Panc1 (cell line): ENCODE measurements around the gene FNIP2. TPM values are rescaled to one million over a fixed set of nuclear protein-coding genes. Genes with fewer than 3 reads are reported as not detected.
"Not testable (repeated sequence)": the region's sequence is repeated elsewhere in the genome, so short reads cannot be mapped to it uniquely, and the experiment has no call there.

Source experiments
- ATAC-seq: fragments of 200-7000 bp; cut with Tn5 transposase; 2 replicates; pipeline ENCODE4 v1.9.1; 2020; ENCODE audit warnings: mild to moderate bottlenecking, moderate library complexity
- BruUV-seq: library from RNA; stranded (reverse); fragments of 400-500 nt; replicated peaks from 2 replicates; lab custom pipeline; 2021; lab: Mats Ljungman, UMichigan
- CTCF ChIA-PET: fragments of 300-600 bp; sonication (Branson Sonifier 250); formaldehyde crosslinking; loops from one replicate; lab custom pipeline; 2022; ENCODE audit warnings: antibody characterized with exemption; lab: Charles Lee
- POLR2A ChIA-PET: fragments of 300-600 bp; sonication (Branson Sonifier 250); formaldehyde crosslinking; loops from one replicate; lab custom pipeline; 2022; ENCODE audit warnings: antibody characterized with exemption; lab: Charles Lee
- DNase-seq: peaks from one replicate; pipeline ENCODE4 v3.0.0-alpha.2; 2010; ENCODE audit warnings: low read depth, low spot score
- H3K27ac ChIP-seq: 2 replicates; pipeline ENCODE4 v1.5.1; 2011; ENCODE audit warnings: mild to moderate bottlenecking, low read length, inconsistent platforms
- H3K27me3 ChIP-seq: fragments of 200-500 bp; sonication (Bioruptor generic); 2 replicates; pipeline ENCODE4 v1.6.0; 2014; ENCODE audit warnings: low read length, inconsistent platforms; ENCODE audit not compliant: control insufficient read depth, insufficient read depth
- H3K36me3 ChIP-seq: fragments of 200-500 bp; sonication (Bioruptor generic); 2 replicates; pipeline ENCODE4 v1.5.1; 2014; ENCODE audit warnings: inconsistent platforms, mild to moderate bottlenecking, low read length, moderate library complexity; ENCODE audit not compliant: control insufficient read depth, insufficient read depth
- H3K4me1 ChIP-seq: 2 replicates; pipeline ENCODE4 v1.5.1; 2011; ENCODE audit warnings: inconsistent platforms, mild to moderate bottlenecking, low read length, moderate library complexity; ENCODE audit not compliant: control insufficient read depth, insufficient read depth
- H3K4me3 ChIP-seq, 2 experiments: 2 replicates each; pipeline ENCODE4 v1.5.1; 2011 to 2012; ENCODE audit warnings: low read depth in 2 of 2, low read length in 2 of 2, mild to moderate bottlenecking in 2 of 2, inconsistent platforms in 1 of 2, moderate library complexity in 1 of 2
- H3K9me3 ChIP-seq: fragments of 200-500 bp; sonication (Bioruptor generic); 2 replicates; pipeline ENCODE4 v1.5.1; 2014; ENCODE audit warnings: low read depth, mild to moderate bottlenecking, inconsistent platforms, low read length, moderate library complexity; ENCODE audit not compliant: control insufficient read depth, insufficient read depth
- POLR2AphosphoS5 ChIP-seq: IDR thresholded peaks from 2 replicates; pipeline ENCODE4 v1.6.1; 2012; ENCODE audit warnings: mild to moderate bottlenecking, low read depth, low read length, moderate library complexity
- SIN3A ChIP-seq: IDR thresholded peaks from 2 replicates; pipeline ENCODE4 v1.6.1; 2012; ENCODE audit warnings: low read depth, mild to moderate bottlenecking, low read length, moderate library complexity, borderline replicate concordance; ENCODE audit not compliant: insufficient read depth
- TCF7L2 ChIP-seq: IDR thresholded peaks from 2 replicates; pipeline ENCODE4 v1.6.1; 2011; ENCODE audit warnings: mild to moderate bottlenecking, low read depth, low read length, inconsistent platforms
- in situ Hi-C: cut with HindIII; loops from 2 replicates; pipeline ENCODE4 v1.10.0; 2016; ENCODE audit warnings: low sequenced_read_pairs, low pct_unique_long_range_greater_than_20kb
- intact Hi-C: fragments of 100-400 bp; cut with micrococcal nuclease; formaldehyde crosslinking; loops from one replicate; pipeline ENCODE4 v1.10.0; 2022; ENCODE audit not compliant: unreplicated experiment
- total RNA-seq: library from RNA; stranded (reverse); gene quantifications from one replicate; pipeline ENCODE4 v1.2.1, GENCODE V29; 2021; ENCODE audit not compliant: unreplicated experiment
- TF ChIP-seq, protein P1 (sequence below): fragments of 450-650 bp; IDR thresholded peaks from 2 replicates; pipeline ENCODE4 v1.5.1; 2017; ENCODE audit warnings: mild to moderate bottlenecking
- TF ChIP-seq, protein P2 (sequence below), 2 experiments: IDR thresholded peaks; 2 replicates each; pipeline ENCODE4 v1.6.1; 2011 to 2012; ENCODE audit warnings: low read depth in 2 of 2, control low read depth in 1 of 2, low read length in 1 of 2, mild to moderate bottlenecking in 1 of 2, moderate library complexity in 1 of 2; ENCODE audit not compliant: insufficient read depth in 1 of 2

The FNIP2 gene
- total RNA-seq, 1 experiment from 2014 or later = 17.7 TPM

DNA sequence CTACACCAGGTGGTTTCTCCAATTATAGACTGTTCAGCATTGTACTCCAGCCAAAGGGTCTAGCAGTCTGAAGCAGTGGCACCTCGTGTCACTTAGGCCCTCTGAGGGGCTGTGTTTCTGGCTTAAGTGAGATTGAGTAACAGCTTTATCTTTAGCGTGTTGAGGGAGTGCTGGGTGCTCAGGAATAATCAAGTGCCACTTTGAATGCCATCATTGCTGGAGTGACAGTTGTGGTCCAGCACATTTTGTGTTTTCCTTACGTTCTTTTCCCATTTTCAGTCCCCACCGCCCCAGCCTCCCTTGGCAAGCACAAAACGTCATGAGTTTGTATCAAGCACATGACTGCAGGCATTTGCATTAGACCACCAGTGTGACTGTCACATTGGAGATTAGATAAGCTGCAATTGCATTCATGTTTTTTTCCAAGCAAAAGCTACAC, 58.7 kb downstream of the FNIP2 start:
- Histone ChIP-seq H3K27me3 (no peaks in the 10 kb centered on the region), H3K4me1 (peaks cover 13% of the 10 kb centered on the region), H3K27ac (no peak overlapping the region), H3K4me3 (no peak overlapping the region), H3K9me3 (no peaks in the 10 kb centered on the region), H3K36me3 (no peaks in the 10 kb centered on the region)
- in situ Hi-C loops (no loop called here), intact Hi-C loops (no loop called here)
- TF ChIP-seq, protein P1, sequence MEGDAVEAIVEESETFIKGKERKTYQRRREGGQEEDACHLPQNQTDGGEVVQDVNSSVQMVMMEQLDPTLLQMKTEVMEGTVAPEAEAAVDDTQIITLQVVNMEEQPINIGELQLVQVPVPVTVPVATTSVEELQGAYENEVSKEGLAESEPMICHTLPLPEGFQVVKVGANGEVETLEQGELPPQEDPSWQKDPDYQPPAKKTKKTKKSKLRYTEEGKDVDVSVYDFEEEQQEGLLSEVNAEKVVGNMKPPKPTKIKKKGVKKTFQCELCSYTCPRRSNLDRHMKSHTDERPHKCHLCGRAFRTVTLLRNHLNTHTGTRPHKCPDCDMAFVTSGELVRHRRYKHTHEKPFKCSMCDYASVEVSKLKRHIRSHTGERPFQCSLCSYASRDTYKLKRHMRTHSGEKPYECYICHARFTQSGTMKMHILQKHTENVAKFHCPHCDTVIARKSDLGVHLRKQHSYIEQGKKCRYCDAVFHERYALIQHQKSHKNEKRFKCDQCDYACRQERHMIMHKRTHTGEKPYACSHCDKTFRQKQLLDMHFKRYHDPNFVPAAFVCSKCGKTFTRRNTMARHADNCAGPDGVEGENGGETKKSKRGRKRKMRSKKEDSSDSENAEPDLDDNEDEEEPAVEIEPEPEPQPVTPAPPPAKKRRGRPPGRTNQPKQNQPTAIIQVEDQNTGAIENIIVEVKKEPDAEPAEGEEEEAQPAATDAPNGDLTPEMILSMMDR = no peak
- no TSS peak for BruUV-seq
- DNase-seq (no peak), ATAC-seq (no peak)
- ChIA-PET POLR2A (interaction anchor here (0.6 kb wide), 1 partner anchor 45 kb away, joined by 3 read pairs; no protein-coding TSS in a partner anchor), CTCF (no interaction called here)

DNA sequence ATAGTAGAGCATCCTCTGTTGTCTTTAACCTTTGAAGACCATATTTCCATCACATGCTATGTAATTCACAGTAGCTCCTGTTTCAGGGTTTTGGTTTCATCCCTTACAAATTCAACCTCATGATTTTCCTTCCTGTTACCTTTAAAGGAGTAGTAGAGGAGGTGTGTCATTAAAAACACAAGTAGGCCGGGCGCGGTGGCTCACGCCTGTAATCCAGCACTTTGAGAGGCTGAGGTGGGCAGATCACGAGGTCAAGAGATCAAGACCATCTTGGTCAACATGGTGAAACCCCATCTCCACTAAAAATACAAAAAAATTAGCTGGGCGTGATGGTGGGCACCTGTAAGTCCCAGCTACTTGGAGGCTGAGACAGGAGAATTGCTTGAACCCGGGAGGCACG, 59.3 kb downstream of the FNIP2 start:
- H3K4me3 ChIP-seq, H3K9me3 ChIP-seq, H3K27me3 ChIP-seq, CTCF ChIA-PET, in situ Hi-C loops, H3K36me3 ChIP-seq, DNase-seq, ATAC-seq, intact Hi-C loops, BruUV-seq, H3K27ac ChIP-seq: not testable (repeated sequence)
- POLR2A ChIA-PET = interaction anchor here (1.1 kb wide), 1 partner anchor 34 kb away, joined by 3 read pairs; no protein-coding TSS in a partner anchor
- peaks cover 13% of the 10 kb centered on the region for H3K4me1 ChIP-seq

DNA sequence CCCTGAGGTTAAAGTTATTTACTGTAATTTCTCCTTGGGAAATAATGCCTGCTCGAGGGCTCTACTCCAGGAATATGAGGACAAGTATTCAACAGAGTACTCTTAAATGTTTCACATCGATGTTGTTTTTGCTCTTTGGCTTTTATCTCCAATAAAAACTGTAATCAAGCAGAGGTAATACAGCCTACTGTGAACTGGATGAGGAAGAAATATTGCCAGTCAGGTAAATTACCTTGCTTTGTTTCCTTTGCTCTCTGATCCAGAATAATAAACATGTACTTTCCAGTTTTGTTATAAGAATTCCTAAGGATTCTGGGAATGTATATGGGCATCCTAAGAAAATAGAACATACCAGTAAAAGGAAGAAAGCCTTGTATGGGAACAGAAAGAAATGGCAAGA, 60.4 kb downstream of the FNIP2 start:
- no peaks in the 10 kb centered on the region for H3K27me3 ChIP-seq
- no TSS peak for BruUV-seq
- CTCF ChIA-PET = no interaction called here
- no peak for DNase-seq
- H3K9me3 ChIP-seq = no peaks in the 10 kb centered on the region
- ATAC-seq = no peak
- in situ Hi-C loops (no loop called here), intact Hi-C loops (no loop called here)
- no peak overlapping the region for H3K27ac ChIP-seq
- H3K36me3 ChIP-seq = no peaks in the 10 kb centered on the region
- POLR2A ChIA-PET = interaction anchor here (1.1 kb wide), 1 partner anchor 33 kb away, joined by 3 read pairs; no protein-coding TSS in a partner anchor
- no peak for TF ChIP-seq TCF7L2
- no peak for TF ChIP-seq SIN3A
- TF ChIP-seq, protein P2, sequence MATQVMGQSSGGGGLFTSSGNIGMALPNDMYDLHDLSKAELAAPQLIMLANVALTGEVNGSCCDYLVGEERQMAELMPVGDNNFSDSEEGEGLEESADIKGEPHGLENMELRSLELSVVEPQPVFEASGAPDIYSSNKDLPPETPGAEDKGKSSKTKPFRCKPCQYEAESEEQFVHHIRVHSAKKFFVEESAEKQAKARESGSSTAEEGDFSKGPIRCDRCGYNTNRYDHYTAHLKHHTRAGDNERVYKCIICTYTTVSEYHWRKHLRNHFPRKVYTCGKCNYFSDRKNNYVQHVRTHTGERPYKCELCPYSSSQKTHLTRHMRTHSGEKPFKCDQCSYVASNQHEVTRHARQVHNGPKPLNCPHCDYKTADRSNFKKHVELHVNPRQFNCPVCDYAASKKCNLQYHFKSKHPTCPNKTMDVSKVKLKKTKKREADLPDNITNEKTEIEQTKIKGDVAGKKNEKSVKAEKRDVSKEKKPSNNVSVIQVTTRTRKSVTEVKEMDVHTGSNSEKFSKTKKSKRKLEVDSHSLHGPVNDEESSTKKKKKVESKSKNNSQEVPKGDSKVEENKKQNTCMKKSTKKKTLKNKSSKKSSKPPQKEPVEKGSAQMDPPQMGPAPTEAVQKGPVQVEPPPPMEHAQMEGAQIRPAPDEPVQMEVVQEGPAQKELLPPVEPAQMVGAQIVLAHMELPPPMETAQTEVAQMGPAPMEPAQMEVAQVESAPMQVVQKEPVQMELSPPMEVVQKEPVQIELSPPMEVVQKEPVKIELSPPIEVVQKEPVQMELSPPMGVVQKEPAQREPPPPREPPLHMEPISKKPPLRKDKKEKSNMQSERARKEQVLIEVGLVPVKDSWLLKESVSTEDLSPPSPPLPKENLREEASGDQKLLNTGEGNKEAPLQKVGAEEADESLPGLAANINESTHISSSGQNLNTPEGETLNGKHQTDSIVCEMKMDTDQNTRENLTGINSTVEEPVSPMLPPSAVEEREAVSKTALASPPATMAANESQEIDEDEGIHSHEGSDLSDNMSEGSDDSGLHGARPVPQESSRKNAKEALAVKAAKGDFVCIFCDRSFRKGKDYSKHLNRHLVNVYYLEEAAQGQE (IDR thresholded peaks at IDR 0.05; ENCODE audit: insufficient read depth in 1 of 2, low read depth in 2 of 2, low read length in 1 of 2) = no peak
- TF ChIP-seq, protein P1 = no peak
- no peak for TF ChIP-seq POLR2AphosphoS5
- H3K4me1 ChIP-seq = peaks cover 7% of the 10 kb centered on the region
- no peak overlapping the region for H3K4me3 ChIP-seq
